ENCODE data around the gene POP7. TPM values are rescaled to one million over a fixed set of nuclear protein-coding genes. Genes with fewer than 3 reads are reported as not detected.

The POP7 gene
- total and polyA plus RNA-seq, 10 donors, result 14.9 to 39.1 (median 18.8) TPM

- intact Hi-C loops (cut with DNase I; ENCODE audit: low total_unique reads), result no loop called here
- no peak overlapping the region for H3K27ac ChIP-seq
- no peak for DNase-seq
- H3K36me3 ChIP-seq, result peaks cover 0 to 100% (median 93%) of the 10 kb centered on the region in 6 donors
- WGBS, 5 donors, result 93 to 96% (median 94%) methylated on average over 9 to 16 of the region's 16 CpGs
- H3K9me3 ChIP-seq, result no peaks in the 10 kb centered on the region
- TF ChIP-seq POLR2A (IDR thresholded peaks at IDR 0.05), result no peak
- TF ChIP-seq POLR2AphosphoS5 (IDR thresholded peaks at IDR 0.05), result peak in 1 of 3 donors; percentile 1
- peaks cover 6 to 40% (median 20%) of the 10 kb centered on the region in 6 donors for H3K4me1 ChIP-seq
- H3K27me3 ChIP-seq (replicated peaks in 1 of 7), result no peaks in the 10 kb centered on the region
- H3K4me3 ChIP-seq, result no peak overlapping the region
These were observed 21.3 kb upstream of the POP7 start for GRCh38 chr7:100684534-100685042.

GRCh38 chr7:100685049-100685605 is 20.8 kb upstream of the POP7 start:
- Histone ChIP-seq H3K36me3 (peaks cover 0 to 99% (median 89%) of the 10 kb centered on the region in 6 donors), H3K4me3 (no peak overlapping the region), H3K27ac (no peak overlapping the region), H3K27me3 (replicated peaks in 1 of 7) (no peaks in the 10 kb centered on the region), H3K4me1 (peaks cover 8 to 40% (median 21%) of the 10 kb centered on the region in 6 donors), H3K9me3 (no peaks in the 10 kb centered on the region)
- no peak for DNase-seq
- WGBS, 5 donors, result 88 to 96% (median 91%) methylated on average over 18 of the region's 18 CpGs
- intact Hi-C loops (cut with DNase I; ENCODE audit: low total_unique reads), result no loop called here
- TF ChIP-seq POLR2A (IDR thresholded peaks at IDR 0.05) (no peak), POLR2AphosphoS5 (IDR thresholded peaks at IDR 0.05) (peak in 1 of 3 donors; percentile 3)

- Histone ChIP-seq H3K4me1 (peaks cover 10 to 40% (median 22%) of the 10 kb centered on the region in 6 donors), H3K36me3 (peaks cover 0 to 95% (median 84%) of the 10 kb centered on the region in 6 donors), H3K27me3 (replicated peaks in 1 of 7) (no peaks in the 10 kb centered on the region), H3K9me3 (no peaks in the 10 kb centered on the region), H3K4me3 (no peak overlapping the region), H3K27ac (no peak overlapping the region)
- 87 to 95% (median 94%) methylated on average over 16 to 17 of the region's 17 CpGs for WGBS, 5 donors
- no peak for DNase-seq
- no peak for TF ChIP-seq POLR2A (IDR thresholded peaks at IDR 0.05)
- TF ChIP-seq CTCF (IDR thresholded peaks at IDR 0.05 in 8 of 11, conservative IDR thresholded peaks at IDR 0.05 in 3 of 11), result no peak
- peak in 1 of 3 donors; percentile 36 for TF ChIP-seq POLR2AphosphoS5 (IDR thresholded peaks at IDR 0.05)
- intact Hi-C loops (cut with DNase I; ENCODE audit: low total_unique reads), result no loop called here
These were observed 20.2 kb upstream of the POP7 start for GRCh38 chr7:100685631-100686145.

GRCh38 chr7:100686201-100686821 is 19.6 kb upstream of the POP7 start:
- H3K4me3 ChIP-seq, result no peak overlapping the region
- TF ChIP-seq POLR2A (IDR thresholded peaks at IDR 0.05) (no peak), POLR2AphosphoS5 (IDR thresholded peaks at IDR 0.05) (peak in 2 of 3 donors; percentile 17 to 39), CTCF (IDR thresholded peaks at IDR 0.05 in 8 of 11, conservative IDR thresholded peaks at IDR 0.05 in 3 of 11) (no peak)
- 85 to 90% (median 89%) methylated on average over 32 to 33 of the region's 33 CpGs for WGBS, 5 donors
- H3K27ac ChIP-seq, result no peak overlapping the region
- H3K36me3 ChIP-seq, result peaks cover 0 to 89% (median 78%) of the 10 kb centered on the region in 6 donors
- no peak for DNase-seq
- H3K9me3 ChIP-seq, result no peaks in the 10 kb centered on the region
- no peaks in the 10 kb centered on the region for H3K27me3 ChIP-seq (replicated peaks in 1 of 7)
- intact Hi-C loops (cut with DNase I; ENCODE audit: low total_unique reads), result no loop called here
- H3K4me1 ChIP-seq, result peaks cover 17 to 40% (median 26%) of the 10 kb centered on the region in 6 donors

- Histone ChIP-seq H3K9me3 (no peaks in the 10 kb centered on the region), H3K4me3 (no peak overlapping the region), H3K36me3 (peaks cover 0 to 84% (median 73%) of the 10 kb centered on the region in 6 donors), H3K4me1 (peaks cover 22 to 41% (median 31%) of the 10 kb centered on the region in 6 donors), H3K27ac (no peak overlapping the region), H3K27me3 (replicated peaks in 1 of 7) (no peaks in the 10 kb centered on the region)
- no peak for DNase-seq
- intact Hi-C loops (cut with DNase I; ENCODE audit: low total_unique reads), result no loop called here
- 92 to 96% (median 93%) methylated on average over 15 to 17 of the region's 17 CpGs for WGBS, 5 donors
- no peak for TF ChIP-seq CTCF (IDR thresholded peaks at IDR 0.05 in 8 of 11, conservative IDR thresholded peaks at IDR 0.05 in 3 of 11)
- peak in 1 of 3 donors; percentile 3 for TF ChIP-seq POLR2AphosphoS5 (IDR thresholded peaks at IDR 0.05)
- TF ChIP-seq POLR2A (IDR thresholded peaks at IDR 0.05), result no peak
These were observed 19.1 kb upstream of the POP7 start for GRCh38 chr7:100686822-100687211.

Measured in spleen (tissue), 11 donors.